Measurements from ENCODE around the gene POFUT1.
A peak's percentile ranks its signal among the peaks of the same experiment; 100 is the strongest.

Gene POFUT1

DNA sequence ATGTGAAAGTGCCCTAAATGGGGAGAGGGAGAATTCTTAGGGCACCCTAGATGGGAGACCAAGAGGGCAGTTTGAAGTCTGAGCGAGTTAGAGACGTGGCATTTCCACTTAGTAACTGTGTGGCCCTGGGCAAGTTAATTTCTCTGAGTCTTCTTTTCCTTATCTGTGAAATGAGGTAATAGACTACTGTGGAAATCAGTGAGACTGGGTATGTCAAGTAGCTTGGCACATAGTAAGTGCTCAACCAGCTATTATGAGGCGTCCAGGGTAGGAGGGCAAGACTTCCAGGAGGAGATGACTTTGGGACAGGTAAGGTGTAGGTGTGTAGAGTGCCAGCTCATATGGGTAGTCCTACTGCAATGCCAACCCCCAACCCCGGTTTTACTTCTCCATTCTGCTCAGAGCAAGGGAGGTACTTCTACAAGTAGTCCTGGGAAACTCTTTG, 70.5 kb downstream of the POFUT1 start:
- Histone ChIP-seq H3K9me3 (ENCODE audit: control insufficient read depth, insufficient read depth, low read depth, low read length) (no peaks in the 10 kb centered on the region), H3K4me1 (ENCODE audit: control insufficient read depth, insufficient read depth, low read length) (no peaks in the 10 kb centered on the region), H3K36me3 (ENCODE audit: control insufficient read depth in 2 of 2, insufficient read depth in 1 of 2, low read length in 2 of 2) (peaks cover 0 to 5% of the 10 kb centered on the region in 2 experiments; a peak in 2 of 3 replicates), H3K27ac (ENCODE audit: extremely low read depth, low read depth, low read length) (no peak overlapping the region), H3K4me3 (ENCODE audit: low read depth, low read length) (peak overlapping the region; percentile 92)
- TF ChIP-seq ZNF621 (tag by site-specific recombination; IDR thresholded peaks at IDR 0.05) (no peak), EGR2 (tag by site-specific recombination; IDR thresholded peaks at IDR 0.05; ENCODE audit: low read depth) (no peak), ZNF792 (tag by site-specific recombination; IDR thresholded peaks at IDR 0.05) (no peak), ZNF664 (tag by site-specific recombination; IDR thresholded peaks at IDR 0.05) (peak; percentile 42; the same call in 1 of the 2 replicates), ZNF169 (tag by site-specific recombination; IDR thresholded peaks at IDR 0.05) (no peak)
- TF ChIP-seq, protein P1, sequence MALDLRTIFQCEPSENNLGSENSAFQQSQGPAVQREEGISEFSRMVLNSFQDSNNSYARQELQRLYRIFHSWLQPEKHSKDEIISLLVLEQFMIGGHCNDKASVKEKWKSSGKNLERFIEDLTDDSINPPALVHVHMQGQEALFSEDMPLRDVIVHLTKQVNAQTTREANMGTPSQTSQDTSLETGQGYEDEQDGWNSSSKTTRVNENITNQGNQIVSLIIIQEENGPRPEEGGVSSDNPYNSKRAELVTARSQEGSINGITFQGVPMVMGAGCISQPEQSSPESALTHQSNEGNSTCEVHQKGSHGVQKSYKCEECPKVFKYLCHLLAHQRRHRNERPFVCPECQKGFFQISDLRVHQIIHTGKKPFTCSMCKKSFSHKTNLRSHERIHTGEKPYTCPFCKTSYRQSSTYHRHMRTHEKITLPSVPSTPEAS (tag by site-specific recombination; IDR thresholded peaks at IDR 0.05): no peak
- TF ChIP-seq, protein P2, sequence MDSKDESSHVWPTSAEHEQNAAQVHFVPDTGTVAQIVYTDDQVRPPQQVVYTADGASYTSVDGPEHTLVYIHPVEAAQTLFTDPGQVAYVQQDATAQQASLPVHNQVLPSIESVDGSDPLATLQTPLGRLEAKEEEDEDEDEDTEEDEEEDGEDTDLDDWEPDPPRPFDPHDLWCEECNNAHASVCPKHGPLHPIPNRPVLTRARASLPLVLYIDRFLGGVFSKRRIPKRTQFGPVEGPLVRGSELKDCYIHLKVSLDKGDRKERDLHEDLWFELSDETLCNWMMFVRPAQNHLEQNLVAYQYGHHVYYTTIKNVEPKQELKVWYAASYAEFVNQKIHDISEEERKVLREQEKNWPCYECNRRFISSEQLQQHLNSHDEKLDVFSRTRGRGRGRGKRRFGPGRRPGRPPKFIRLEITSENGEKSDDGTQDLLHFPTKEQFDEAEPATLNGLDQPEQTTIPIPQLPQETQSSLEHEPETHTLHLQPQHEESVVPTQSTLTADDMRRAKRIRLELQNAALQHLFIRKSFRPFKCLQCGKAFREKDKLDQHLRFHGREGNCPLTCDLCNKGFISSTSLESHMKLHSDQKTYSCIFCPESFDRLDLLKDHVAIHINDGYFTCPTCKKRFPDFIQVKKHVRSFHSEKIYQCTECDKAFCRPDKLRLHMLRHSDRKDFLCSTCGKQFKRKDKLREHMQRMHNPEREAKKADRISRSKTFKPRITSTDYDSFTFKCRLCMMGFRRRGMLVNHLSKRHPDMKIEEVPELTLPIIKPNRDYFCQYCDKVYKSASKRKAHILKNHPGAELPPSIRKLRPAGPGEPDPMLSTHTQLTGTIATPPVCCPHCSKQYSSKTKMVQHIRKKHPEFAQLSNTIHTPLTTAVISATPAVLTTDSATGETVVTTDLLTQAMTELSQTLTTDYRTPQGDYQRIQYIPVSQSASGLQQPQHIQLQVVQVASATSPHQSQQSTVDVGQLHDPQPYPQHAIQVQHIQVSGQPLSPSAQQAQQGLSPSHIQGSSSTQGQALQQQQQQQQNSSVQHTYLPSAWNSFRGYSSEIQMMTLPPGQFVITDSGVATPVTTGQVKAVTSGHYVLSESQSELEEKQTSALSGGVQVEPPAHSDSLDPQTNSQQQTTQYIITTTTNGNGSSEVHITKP (tag by site-specific recombination; IDR thresholded peaks at IDR 0.05): no peak
- ChIA-PET POLR2A (no interaction called here), CTCF (no interaction called here)

DNA sequence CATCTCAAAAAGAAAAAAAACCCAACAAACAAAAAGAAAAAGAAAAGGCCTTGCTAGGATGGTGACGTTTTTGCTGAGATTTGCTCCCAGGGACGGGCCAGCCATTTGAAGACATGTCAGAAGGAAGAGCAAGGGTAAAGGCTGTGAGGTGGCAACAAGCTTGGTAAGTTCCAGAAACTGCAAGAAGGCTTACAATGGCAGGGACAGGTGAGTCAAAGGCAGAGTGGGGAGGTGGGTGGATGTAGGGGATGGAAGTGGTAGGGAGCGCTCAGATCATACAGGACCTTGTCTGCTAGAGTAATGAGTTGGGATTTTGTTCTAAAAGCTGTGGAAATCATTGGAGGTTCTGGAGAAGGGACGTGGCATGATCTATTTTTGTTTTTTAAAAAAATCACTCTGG, 74.0 kb downstream of the POFUT1 start:
- TF ChIP-seq ZNF416 (tag by site-specific recombination; IDR thresholded peaks at IDR 0.05): no peak
- TF ChIP-seq TRIM28 (IDR thresholded peaks at IDR 0.05; ENCODE audit: borderline replicate concordance, low read length): no peak
- TF ChIP-seq ZNF169 (tag by site-specific recombination; IDR thresholded peaks at IDR 0.05): no peak
- no peak for TF ChIP-seq ZNF24 (tag by site-specific recombination; IDR thresholded peaks at IDR 0.05)
- no peak for TF ChIP-seq ZIC2 (tag by site-specific recombination; IDR thresholded peaks at IDR 0.05)
- TF ChIP-seq, protein P3, sequence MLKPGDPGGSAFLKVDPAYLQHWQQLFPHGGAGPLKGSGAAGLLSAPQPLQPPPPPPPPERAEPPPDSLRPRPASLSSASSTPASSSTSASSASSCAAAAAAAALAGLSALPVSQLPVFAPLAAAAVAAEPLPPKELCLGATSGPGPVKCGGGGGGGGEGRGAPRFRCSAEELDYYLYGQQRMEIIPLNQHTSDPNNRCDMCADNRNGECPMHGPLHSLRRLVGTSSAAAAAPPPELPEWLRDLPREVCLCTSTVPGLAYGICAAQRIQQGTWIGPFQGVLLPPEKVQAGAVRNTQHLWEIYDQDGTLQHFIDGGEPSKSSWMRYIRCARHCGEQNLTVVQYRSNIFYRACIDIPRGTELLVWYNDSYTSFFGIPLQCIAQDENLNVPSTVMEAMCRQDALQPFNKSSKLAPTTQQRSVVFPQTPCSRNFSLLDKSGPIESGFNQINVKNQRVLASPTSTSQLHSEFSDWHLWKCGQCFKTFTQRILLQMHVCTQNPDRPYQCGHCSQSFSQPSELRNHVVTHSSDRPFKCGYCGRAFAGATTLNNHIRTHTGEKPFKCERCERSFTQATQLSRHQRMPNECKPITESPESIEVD (tag by site-specific recombination; IDR thresholded peaks at IDR 0.05): no peak
- TF ChIP-seq, protein P4, sequence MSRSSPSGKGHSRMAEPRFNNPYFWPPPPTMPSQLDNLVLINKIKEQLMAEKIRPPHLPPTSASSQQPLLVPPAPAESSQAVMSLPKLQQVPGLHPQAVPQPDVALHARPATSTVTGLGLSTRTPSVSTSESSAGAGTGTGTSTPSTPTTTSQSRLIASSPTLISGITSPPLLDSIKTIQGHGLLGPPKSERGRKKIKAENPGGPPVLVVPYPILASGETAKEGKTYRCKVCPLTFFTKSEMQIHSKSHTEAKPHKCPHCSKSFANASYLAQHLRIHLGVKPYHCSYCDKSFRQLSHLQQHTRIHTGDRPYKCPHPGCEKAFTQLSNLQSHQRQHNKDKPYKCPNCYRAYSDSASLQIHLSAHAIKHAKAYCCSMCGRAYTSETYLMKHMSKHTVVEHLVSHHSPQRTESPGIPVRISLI (tag by site-specific recombination; IDR thresholded peaks at IDR 0.05): no peak
- no peak for TF ChIP-seq ZNF677 (tag by site-specific recombination; IDR thresholded peaks at IDR 0.05)
- no peak for TF ChIP-seq KLF7 (tag by site-specific recombination; IDR thresholded peaks at IDR 0.05; ENCODE audit: borderline replicate concordance)
- TF ChIP-seq, protein P5, sequence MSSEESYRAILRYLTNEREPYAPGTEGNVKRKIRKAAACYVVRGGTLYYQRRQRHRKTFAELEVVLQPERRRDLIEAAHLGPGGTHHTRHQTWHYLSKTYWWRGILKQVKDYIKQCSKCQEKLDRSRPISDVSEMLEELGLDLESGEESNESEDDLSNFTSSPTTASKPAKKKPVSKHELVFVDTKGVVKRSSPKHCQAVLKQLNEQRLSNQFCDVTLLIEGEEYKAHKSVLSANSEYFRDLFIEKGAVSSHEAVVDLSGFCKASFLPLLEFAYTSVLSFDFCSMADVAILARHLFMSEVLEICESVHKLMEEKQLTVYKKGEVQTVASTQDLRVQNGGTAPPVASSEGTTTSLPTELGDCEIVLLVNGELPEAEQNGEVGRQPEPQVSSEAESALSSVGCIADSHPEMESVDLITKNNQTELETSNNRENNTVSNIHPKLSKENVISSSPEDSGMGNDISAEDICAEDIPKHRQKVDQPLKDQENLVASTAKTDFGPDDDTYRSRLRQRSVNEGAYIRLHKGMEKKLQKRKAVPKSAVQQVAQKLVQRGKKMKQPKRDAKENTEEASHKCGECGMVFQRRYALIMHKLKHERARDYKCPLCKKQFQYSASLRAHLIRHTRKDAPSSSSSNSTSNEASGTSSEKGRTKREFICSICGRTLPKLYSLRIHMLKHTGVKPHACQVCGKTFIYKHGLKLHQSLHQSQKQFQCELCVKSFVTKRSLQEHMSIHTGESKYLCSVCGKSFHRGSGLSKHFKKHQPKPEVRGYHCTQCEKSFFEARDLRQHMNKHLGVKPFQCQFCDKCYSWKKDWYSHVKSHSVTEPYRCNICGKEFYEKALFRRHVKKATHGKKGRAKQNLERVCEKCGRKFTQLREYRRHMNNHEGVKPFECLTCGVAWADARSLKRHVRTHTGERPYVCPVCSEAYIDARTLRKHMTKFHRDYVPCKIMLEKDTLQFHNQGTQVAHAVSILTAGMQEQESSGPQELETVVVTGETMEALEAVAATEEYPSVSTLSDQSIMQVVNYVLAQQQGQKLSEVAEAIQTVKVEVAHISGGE (tag by site-specific recombination; conservative IDR thresholded peaks at IDR 0.05; ENCODE audit: low read depth): no peak
- Histone ChIP-seq H3K4me1 (ENCODE audit: control insufficient read depth, insufficient read depth, low read length) (peaks cover 9% of the 10 kb centered on the region; the same call in 1 of the 2 replicates), H3K4me3 (ENCODE audit: low read depth, low read length) (no peak overlapping the region), H3K36me3 (ENCODE audit: control insufficient read depth in 2 of 2, insufficient read depth in 1 of 2, low read length in 2 of 2) (peaks cover 0 to 5% of the 10 kb centered on the region in 2 experiments; a peak in 2 of 3 replicates), H3K9me3 (ENCODE audit: control insufficient read depth, insufficient read depth, low read depth, low read length) (no peaks in the 10 kb centered on the region), H3K27ac (ENCODE audit: extremely low read depth, low read depth, low read length) (no peak overlapping the region)
- ChIA-PET CTCF (interaction anchor here (0.6 kb wide), 1 partner anchor 79 kb away, joined by 3 read pairs; no protein-coding TSS in a partner anchor), POLR2A (interaction anchor here (0.6 kb wide), 1 partner anchor 407 kb away, joined by 4 read pairs; no protein-coding TSS in a partner anchor)
